HEK293 (cell line): ENCODE results near the gene NAXE.
A peak's percentile ranks its signal among the peaks of the same experiment; 100 is the strongest.

Source experiments
- CTCF ChIA-PET: fragments of 350-600 bp; formaldehyde crosslinking; extraction: SDS; loops from one replicate; lab custom pipeline; 2021; ENCODE audit warnings: antibody characterized with exemption; lab: Yijun Ruan, JAX
- POLR2A ChIA-PET: fragments of 300-600 bp; formaldehyde crosslinking; extraction: SDS; loops from one replicate; lab custom pipeline; 2020; ENCODE audit warnings: antibody characterized with exemption, inconsistent platforms; lab: Yijun Ruan, JAX
- H3K27ac ChIP-seq: fragments of 200-500 bp; sonication (Bioruptor generic); 2 replicates; pipeline ENCODE4 v1.5.1; 2014; ENCODE audit warnings: low read depth, low read length, control low read depth, inconsistent platforms; ENCODE audit errors: extremely low read depth
- H3K36me3 ChIP-seq, 2 experiments: fragments of 200-500 bp in 1 of 2; sonication (Bioruptor generic) in 1 of 2; 1 replicate in 1 of 2; 2 replicates in 1 of 2; pipeline ENCODE4 v1.5.1; 2014 to 2017; ENCODE audit warnings: inconsistent platforms in 2 of 2, low read length in 2 of 2; ENCODE audit not compliant: control insufficient read depth in 2 of 2, insufficient read depth in 1 of 2
- H3K4me1 ChIP-seq: fragments of 200-500 bp; sonication (Bioruptor generic); 2 replicates; pipeline ENCODE4 v1.5.1; 2014; ENCODE audit warnings: mild to moderate bottlenecking, low read length, inconsistent platforms; ENCODE audit not compliant: control insufficient read depth, insufficient read depth
- H3K4me3 ChIP-seq: 2 replicates; pipeline ENCODE4 v1.5.1; 2011; ENCODE audit warnings: low read depth, mild to moderate bottlenecking, control low read depth, low read length, moderate library complexity
- H3K9me3 ChIP-seq: fragments of 200-500 bp; sonication (Bioruptor generic); 2 replicates; pipeline ENCODE4 v1.5.1; 2014; ENCODE audit warnings: low read depth, low read length, inconsistent platforms; ENCODE audit not compliant: control insufficient read depth, insufficient read depth
- HOXD13 ChIP-seq: sonication (generic); formaldehyde crosslinking; IDR thresholded peaks from 2 replicates; pipeline ENCODE4 v1.8.0; 2022; ENCODE audit warnings: missing genetic modification reagents, borderline replicate concordance
- IKZF3 ChIP-seq: fragments of 450-650 bp; IDR thresholded peaks from 2 replicates; pipeline ENCODE4 v1.5.0; 2018; ENCODE audit warnings: missing biosample characterization, mild to moderate bottlenecking, missing genetic modification characterization, moderate library complexity
- OSR2 ChIP-seq: fragments of 450-650 bp; formaldehyde crosslinking; IDR thresholded peaks from 2 replicates; pipeline ENCODE4 v1.5.1; 2016; ENCODE audit warnings: missing biosample characterization, missing genetic modification characterization
- SCRT2 ChIP-seq: fragments of 450-650 bp; formaldehyde crosslinking; IDR thresholded peaks from 2 replicates; pipeline ENCODE4 v1.5.1; 2016; ENCODE audit warnings: missing biosample characterization, missing genetic modification characterization
- YY1 ChIP-seq: fragments of 450-650 bp; formaldehyde crosslinking; IDR thresholded peaks from 2 replicates; pipeline ENCODE4 v1.5.1; 2018; ENCODE audit warnings: missing biosample characterization, missing genetic modification characterization
- ZBTB21 ChIP-seq: fragments of 450-650 bp; formaldehyde crosslinking; IDR thresholded peaks from 2 replicates; pipeline ENCODE4 v1.5.1; 2017; ENCODE audit warnings: missing biosample characterization, missing genetic modification characterization
- ZFP41 ChIP-seq: fragments of 450-650 bp; formaldehyde crosslinking; IDR thresholded peaks from 2 replicates; pipeline ENCODE4 v1.5.1; 2016; ENCODE audit warnings: missing biosample characterization, missing genetic modification characterization, borderline replicate concordance
- ZNF112 ChIP-seq: fragments of 450-650 bp; formaldehyde crosslinking; IDR thresholded peaks from 2 replicates; pipeline ENCODE4 v1.5.0; 2017; ENCODE audit warnings: missing biosample characterization, missing genetic modification characterization
- ZNF114 ChIP-seq: fragments of 450-650 bp; formaldehyde crosslinking; IDR thresholded peaks from 2 replicates; pipeline ENCODE4 v1.5.0; 2017; ENCODE audit warnings: missing biosample characterization, missing genetic modification characterization
- ZNF133 ChIP-seq: fragments of 450-650 bp; formaldehyde crosslinking; IDR thresholded peaks from 2 replicates; pipeline ENCODE4 v1.5.1; 2016; ENCODE audit warnings: missing biosample characterization, missing genetic modification characterization
- ZNF140 ChIP-seq: fragments of 450-650 bp; formaldehyde crosslinking; IDR thresholded peaks from 2 replicates; pipeline ENCODE4 v1.5.1; 2016; ENCODE audit warnings: missing biosample characterization, missing genetic modification characterization
- ZNF214 ChIP-seq: fragments of 450-650 bp; formaldehyde crosslinking; IDR thresholded peaks from 2 replicates; pipeline ENCODE4 v1.5.1; 2017; ENCODE audit warnings: missing biosample characterization, mild to moderate bottlenecking, missing genetic modification characterization, borderline replicate concordance
- ZNF24 ChIP-seq: fragments of 450-650 bp; formaldehyde crosslinking; IDR thresholded peaks from 2 replicates; pipeline ENCODE4 v1.5.1; 2016; ENCODE audit warnings: missing biosample characterization, missing genetic modification characterization
- ZNF311 ChIP-seq: fragments of 450-650 bp; formaldehyde crosslinking; IDR thresholded peaks from 2 replicates; pipeline ENCODE4 v1.5.1; 2017; ENCODE audit warnings: missing biosample characterization, missing genetic modification characterization, borderline replicate concordance
- ZNF37A ChIP-seq: fragments of 450-650 bp; IDR thresholded peaks from 2 replicates; pipeline ENCODE4 v1.5.1; 2018; ENCODE audit warnings: missing biosample characterization, missing genetic modification characterization
- ZNF391 ChIP-seq: fragments of 450-650 bp; formaldehyde crosslinking; IDR thresholded peaks from 2 replicates; pipeline ENCODE4 v1.5.1; 2016; ENCODE audit warnings: low read depth, missing biosample characterization, missing genetic modification characterization, borderline replicate concordance
- ZNF394 ChIP-seq: fragments of 450-650 bp; formaldehyde crosslinking; IDR thresholded peaks from 2 replicates; pipeline ENCODE4 v1.5.1; 2016; ENCODE audit warnings: missing biosample characterization, missing genetic modification characterization, mild to moderate bottlenecking, moderate library complexity, borderline replicate concordance
- ZNF416 ChIP-seq: fragments of 450-650 bp; formaldehyde crosslinking; IDR thresholded peaks from 2 replicates; pipeline ENCODE4 v1.5.1; 2016; ENCODE audit warnings: missing biosample characterization, missing genetic modification characterization
- ZNF548 ChIP-seq: fragments of 450-650 bp; formaldehyde crosslinking; IDR thresholded peaks from 2 replicates; pipeline ENCODE4 v1.5.1; 2016; ENCODE audit warnings: missing biosample characterization, missing genetic modification characterization
- ZNF610 ChIP-seq: fragments of 450-650 bp; formaldehyde crosslinking; IDR thresholded peaks from 2 replicates; pipeline ENCODE4 v1.5.1; 2016; ENCODE audit warnings: missing biosample characterization, missing genetic modification characterization, borderline replicate concordance
- ZNF623 ChIP-seq: fragments of 450-650 bp; formaldehyde crosslinking; IDR thresholded peaks from 2 replicates; pipeline ENCODE4 v1.5.1; 2016; ENCODE audit warnings: missing biosample characterization, missing genetic modification characterization
- ZNF747 ChIP-seq: fragments of 450-650 bp; formaldehyde crosslinking; IDR thresholded peaks from 2 replicates; pipeline ENCODE4 v1.5.1; 2016; ENCODE audit warnings: missing biosample characterization, missing genetic modification characterization
- TF ChIP-seq, protein P1 (sequence below): fragments of 450-650 bp; formaldehyde crosslinking; IDR thresholded peaks from 2 replicates; pipeline ENCODE4 v1.5.1; 2016; ENCODE audit warnings: missing biosample characterization, missing genetic modification characterization
- TF ChIP-seq, protein P2 (sequence below): fragments of 450-650 bp; formaldehyde crosslinking; IDR thresholded peaks from 2 replicates; pipeline ENCODE4; 2016; ENCODE audit warnings: missing biosample characterization, missing genetic modification characterization
- TF ChIP-seq, protein P3 (sequence below): fragments of 450-650 bp; formaldehyde crosslinking; IDR thresholded peaks from 2 replicates; pipeline ENCODE4 v1.5.1; 2016; ENCODE audit warnings: missing biosample characterization, missing genetic modification characterization
- TF ChIP-seq, protein P4 (sequence below): fragments of 450-650 bp; formaldehyde crosslinking; IDR thresholded peaks from 2 replicates; pipeline ENCODE4 v1.5.1; 2016; ENCODE audit warnings: missing biosample characterization, missing genetic modification characterization

Gene NAXE

DNA sequence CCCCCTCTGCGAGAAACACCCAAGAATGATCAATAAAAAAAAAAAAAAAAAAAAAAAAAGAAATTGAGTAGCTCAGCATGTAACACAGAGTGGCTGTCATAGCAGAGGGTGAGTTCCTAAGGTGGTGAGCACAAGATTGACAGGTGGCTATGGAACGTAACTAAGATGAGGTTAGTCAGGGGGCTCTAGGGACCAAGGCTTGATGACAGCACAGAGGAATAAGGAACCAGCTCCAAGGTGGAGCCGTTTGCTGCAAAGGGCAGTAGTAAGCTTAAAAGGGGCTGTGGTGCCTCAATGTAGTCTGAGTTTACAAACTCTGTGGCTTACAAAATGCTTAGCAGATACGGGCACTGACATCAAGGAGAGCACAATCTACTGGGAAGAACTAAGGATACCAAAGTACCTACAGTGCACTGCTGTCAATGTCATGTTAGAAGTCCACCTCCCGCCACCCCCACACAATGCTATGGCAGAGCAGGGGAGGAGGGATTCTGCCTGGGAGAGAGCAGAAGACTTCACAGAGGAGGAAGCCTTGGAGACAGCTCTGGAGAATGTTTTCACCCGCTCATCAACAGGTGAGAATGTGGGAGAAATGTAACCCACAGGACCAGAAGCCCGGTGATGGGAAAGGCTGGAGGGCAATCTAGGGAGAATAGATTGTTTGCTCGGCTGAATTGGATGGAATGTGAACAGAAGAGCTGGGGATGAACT, 32.3 kb upstream of the NAXE start:
- peaks cover 23 to 79% of the 10 kb centered on the region in 2 experiments for H3K36me3 ChIP-seq
- H3K4me3 ChIP-seq: no peak overlapping the region
- ChIA-PET CTCF (interaction anchor here (0.6 kb wide), 2 partner anchors 108 to 1448 kb away, joined by 3 read pairs; no protein-coding TSS in a partner anchor), POLR2A (no interaction called here)
- no peaks in the 10 kb centered on the region for H3K9me3 ChIP-seq
- peak; percentile 66 for TF ChIP-seq SCRT2 (tag by site-specific recombination)
- no peak for TF ChIP-seq ZNF747 (tag by site-specific recombination)
- H3K4me1 ChIP-seq: no peaks in the 10 kb centered on the region
- no peak overlapping the region for H3K27ac ChIP-seq

DNA sequence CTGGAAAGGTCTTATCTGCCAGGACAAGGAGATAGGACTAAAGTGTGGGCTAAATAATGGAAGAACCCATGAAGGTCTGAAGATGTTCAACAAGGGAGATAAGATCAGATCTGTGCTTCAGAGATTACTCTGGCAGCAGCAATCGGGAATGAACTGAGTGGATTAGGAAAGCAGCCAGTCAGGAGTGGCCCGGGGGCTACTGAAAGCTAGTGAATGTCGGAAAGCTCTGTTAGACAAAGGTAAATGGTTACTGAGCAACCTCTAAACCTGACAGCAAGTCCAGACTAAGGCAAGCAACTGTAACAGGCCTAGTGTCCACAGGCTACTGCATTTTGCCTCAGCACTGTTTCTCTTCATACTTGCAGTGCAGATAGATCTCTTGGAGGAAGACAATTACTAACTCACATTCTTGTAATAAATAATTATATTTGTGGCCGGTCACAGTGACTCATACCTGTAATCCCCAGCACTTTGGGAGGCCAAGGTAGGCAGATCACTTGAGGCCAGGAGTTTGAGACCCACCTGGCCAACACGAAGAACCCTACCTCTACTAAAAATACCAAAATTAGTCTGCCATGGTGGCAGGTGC, 31.7 kb upstream of the NAXE start:
- H3K4me3 ChIP-seq: no peak overlapping the region
- TF ChIP-seq ZNF610 (no peak), ZNF416 (tag by site-specific recombination) (no peak), ZNF112 (tag by site-specific recombination) (no peak), YY1 (no peak)
- TF ChIP-seq, protein P1, sequence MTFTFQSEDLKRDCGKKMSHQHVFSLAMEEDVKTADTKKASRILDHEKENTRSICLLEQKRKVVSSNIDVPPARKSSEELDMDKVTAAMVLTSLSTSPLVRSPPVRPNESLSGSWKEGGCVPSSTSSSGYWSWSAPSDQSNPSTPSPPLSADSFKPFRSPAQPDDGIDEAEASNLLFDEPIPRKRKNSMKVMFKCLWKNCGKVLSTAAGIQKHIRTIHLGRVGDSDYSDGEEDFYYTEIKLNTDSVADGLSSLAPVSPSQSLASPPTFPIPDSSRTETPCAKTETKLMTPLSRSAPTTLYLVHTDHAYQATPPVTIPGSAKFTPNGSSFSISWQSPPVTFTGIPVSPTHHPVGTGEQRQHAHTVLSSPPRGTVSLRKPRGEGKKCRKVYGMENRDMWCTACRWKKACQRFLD: no peak
- TF ChIP-seq, protein P2, sequence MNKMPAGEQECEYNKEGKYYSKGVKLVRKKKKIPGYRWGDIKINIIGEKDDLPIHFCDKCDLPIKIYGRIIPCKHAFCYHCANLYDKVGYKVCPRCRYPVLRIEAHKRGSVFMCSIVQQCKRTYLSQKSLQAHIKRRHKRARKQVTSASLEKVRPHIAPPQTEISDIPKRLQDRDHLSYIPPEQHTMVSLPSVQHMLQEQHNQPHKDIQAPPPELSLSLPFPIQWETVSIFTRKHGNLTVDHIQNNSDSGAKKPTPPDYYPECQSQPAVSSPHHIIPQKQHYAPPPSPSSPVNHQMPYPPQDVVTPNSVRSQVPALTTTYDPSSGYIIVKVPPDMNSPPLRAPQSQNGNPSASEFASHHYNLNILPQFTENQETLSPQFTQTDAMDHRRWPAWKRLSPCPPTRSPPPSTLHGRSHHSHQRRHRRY: no peak
- TF ChIP-seq, all 188 proteins: peak for 0
- CTCF ChIA-PET: interaction anchor here (0.6 kb wide), 2 partner anchors 107 to 1449 kb away, joined by 3 read pairs; no protein-coding TSS in a partner anchor
- peaks cover 23 to 79% of the 10 kb centered on the region in 2 experiments for H3K36me3 ChIP-seq
- H3K4me1 ChIP-seq: no peaks in the 10 kb centered on the region
- no peaks in the 10 kb centered on the region for H3K9me3 ChIP-seq
- POLR2A ChIA-PET: no interaction called here
- H3K27ac ChIP-seq: no peak overlapping the region

DNA sequence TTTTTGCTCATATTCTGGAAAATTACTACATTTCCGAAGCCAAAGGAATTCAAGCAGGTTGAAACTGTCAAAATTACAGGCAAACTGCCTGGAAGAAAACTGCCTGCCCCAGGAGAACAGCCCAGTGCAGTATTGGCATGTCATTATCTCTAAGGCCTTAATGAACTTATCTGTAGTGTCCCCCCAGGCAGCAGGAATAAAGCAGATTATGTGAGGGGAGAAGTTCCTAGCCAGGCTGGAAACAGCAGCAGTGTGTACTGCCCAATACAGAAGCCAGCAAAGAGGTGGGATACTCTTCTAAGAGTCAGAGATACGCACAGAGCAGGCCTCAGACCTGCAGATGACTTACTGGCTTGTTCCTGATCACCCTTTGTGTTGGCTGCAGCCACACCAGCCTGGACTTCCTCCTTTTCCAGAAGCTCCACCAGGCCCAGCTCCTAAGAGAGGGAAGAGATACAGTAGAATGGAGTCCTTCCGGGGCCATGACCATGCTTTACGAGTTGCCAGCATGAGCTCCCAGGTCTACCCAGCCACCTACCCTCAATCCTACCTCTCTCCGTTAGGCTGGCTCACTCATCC, 30.9 kb upstream of the NAXE start:
- ChIA-PET CTCF (no interaction called here), POLR2A (interaction anchor here (0.7 kb wide), 1 partner anchor 24 kb away, joined by 3 read pairs; no protein-coding TSS in a partner anchor)
- no peak overlapping the region for H3K4me3 ChIP-seq
- peaks cover 19 to 79% of the 10 kb centered on the region in 2 experiments for H3K36me3 ChIP-seq
- H3K4me1 ChIP-seq: no peaks in the 10 kb centered on the region
- H3K9me3 ChIP-seq: no peaks in the 10 kb centered on the region
- no peak overlapping the region for H3K27ac ChIP-seq
- TF ChIP-seq ZNF214 (tag by site-specific recombination): no peak
- TF ChIP-seq ZNF311 (tag by site-specific recombination): no peak
- no peak for TF ChIP-seq ZNF548
- TF ChIP-seq ZNF114 (tag by site-specific recombination): no peak
- no peak for TF ChIP-seq ZNF391 (tag by site-specific recombination)
- TF ChIP-seq ZNF24 (tag by site-specific recombination): no peak
- TF ChIP-seq, protein P3, sequence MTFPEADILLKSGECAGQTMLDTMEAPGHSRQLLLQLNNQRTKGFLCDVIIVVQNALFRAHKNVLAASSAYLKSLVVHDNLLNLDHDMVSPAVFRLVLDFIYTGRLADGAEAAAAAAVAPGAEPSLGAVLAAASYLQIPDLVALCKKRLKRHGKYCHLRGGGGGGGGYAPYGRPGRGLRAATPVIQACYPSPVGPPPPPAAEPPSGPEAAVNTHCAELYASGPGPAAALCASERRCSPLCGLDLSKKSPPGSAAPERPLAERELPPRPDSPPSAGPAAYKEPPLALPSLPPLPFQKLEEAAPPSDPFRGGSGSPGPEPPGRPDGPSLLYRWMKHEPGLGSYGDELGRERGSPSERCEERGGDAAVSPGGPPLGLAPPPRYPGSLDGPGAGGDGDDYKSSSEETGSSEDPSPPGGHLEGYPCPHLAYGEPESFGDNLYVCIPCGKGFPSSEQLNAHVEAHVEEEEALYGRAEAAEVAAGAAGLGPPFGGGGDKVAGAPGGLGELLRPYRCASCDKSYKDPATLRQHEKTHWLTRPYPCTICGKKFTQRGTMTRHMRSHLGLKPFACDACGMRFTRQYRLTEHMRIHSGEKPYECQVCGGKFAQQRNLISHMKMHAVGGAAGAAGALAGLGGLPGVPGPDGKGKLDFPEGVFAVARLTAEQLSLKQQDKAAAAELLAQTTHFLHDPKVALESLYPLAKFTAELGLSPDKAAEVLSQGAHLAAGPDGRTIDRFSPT (tag by site-specific recombination): no peak
- TF ChIP-seq ZNF623 (tag by site-specific recombination): no peak
- TF ChIP-seq HOXD13: no peak
- no peak for TF ChIP-seq ZBTB21 (tag by site-specific recombination)
- TF ChIP-seq ZNF140 (tag by site-specific recombination): no peak
- TF ChIP-seq, protein P4, sequence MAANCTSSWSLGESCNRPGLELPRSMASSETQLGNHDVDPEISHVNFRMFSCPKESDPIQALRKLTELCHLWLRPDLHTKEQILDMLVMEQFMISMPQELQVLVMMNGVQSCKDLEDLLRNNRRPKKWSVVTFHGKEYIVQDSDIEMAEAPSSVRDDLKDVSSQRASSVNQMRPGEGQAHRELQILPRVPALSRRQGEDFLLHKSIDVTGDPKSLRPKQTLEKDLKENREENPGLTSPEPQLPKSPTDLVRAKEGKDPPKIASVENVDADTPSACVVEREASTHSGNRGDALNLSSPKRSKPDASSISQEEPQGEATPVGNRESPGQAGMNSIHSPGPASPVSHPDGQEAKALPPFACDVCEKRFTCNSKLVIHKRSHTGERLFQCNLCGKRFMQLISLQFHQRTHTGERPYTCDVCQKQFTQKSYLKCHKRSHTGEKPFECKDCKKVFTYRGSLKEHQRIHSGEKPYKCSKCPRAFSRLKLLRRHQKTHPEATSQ: no peak
- TF ChIP-seq ZFP41 (tag by site-specific recombination): no peak
- no peak for TF ChIP-seq ZNF37A (tag by site-specific recombination)
- no peak for TF ChIP-seq YY1
- TF ChIP-seq ZNF133: no peak
- TF ChIP-seq OSR2: no peak
- no peak for TF ChIP-seq ZNF394 (tag by site-specific recombination)
- TF ChIP-seq IKZF3 (tag by site-specific recombination): no peak
